ENCODE measurements around the gene OTOGL. TPM values are rescaled to one million over a fixed set of nuclear protein-coding genes. Genes with fewer than 3 reads are reported as not detected.

Gene OTOGL
- total RNA-seq, 1 donor from 2014 or later, result not detected

- intact Hi-C loops (cut with micrococcal nuclease), result no loop called here
- POLR2A ChIA-PET, result no interaction called here
- no peaks in the 10 kb centered on the region for H3K27me3 Mint-ChIP-seq
These were observed 22.3 kb downstream of the OTOGL start for GRCh38 chr12:80121661-80122060.

GRCh38 chr12:80129895-80130530, 30.7 kb downstream of the OTOGL start:
- no peaks in the 10 kb centered on the region for H3K9me3 Mint-ChIP-seq
- TF ChIP-seq CTCF (IDR thresholded peaks at IDR 0.05), result no peak
- no peaks in the 10 kb centered on the region for H3K36me3 Mint-ChIP-seq (ENCODE audit: low read depth)
- H3K4me3 Mint-ChIP-seq, result no peak overlapping the region
- no peaks in the 10 kb centered on the region for H3K4me1 Mint-ChIP-seq
- intact Hi-C loops (cut with micrococcal nuclease), result no loop called here
- ChIA-PET POLR2A (no interaction called here), CTCF (no interaction called here)
- ATAC-seq (ENCODE audit: low read depth) (no peak), DNase-seq (no peak)
- H3K27ac Mint-ChIP-seq, result no peak overlapping the region
- peaks cover 3% of the 10 kb centered on the region for H3K27me3 Mint-ChIP-seq

More at GRCh38 chr12:80121661-80122060, 22.3 kb downstream of the OTOGL start:
- Mint-ChIP-seq H3K9me3 (no peaks in the 10 kb centered on the region), H3K27ac (no peak overlapping the region), H3K36me3 (ENCODE audit: low read depth) (no peaks in the 10 kb centered on the region), H3K4me1 (no peaks in the 10 kb centered on the region), H3K4me3 (no peak overlapping the region)
- no peak for TF ChIP-seq CTCF (IDR thresholded peaks at IDR 0.05)
- ATAC-seq (ENCODE audit: low read depth), result no peak
- CTCF ChIA-PET, result no interaction called here
- DNase-seq, result no peak

- no peak for ATAC-seq (ENCODE audit: low read depth)
- POLR2A ChIA-PET, result no interaction called here
- no peak for DNase-seq
- H3K4me1 Mint-ChIP-seq, result no peaks in the 10 kb centered on the region
- peaks cover 2% of the 10 kb centered on the region for H3K27me3 Mint-ChIP-seq
- no peaks in the 10 kb centered on the region for H3K9me3 Mint-ChIP-seq
- intact Hi-C loops (cut with micrococcal nuclease), result no loop called here
- no peak overlapping the region for H3K4me3 Mint-ChIP-seq
- TF ChIP-seq CTCF (IDR thresholded peaks at IDR 0.05), result no peak
- CTCF ChIA-PET, result no interaction called here
- no peaks in the 10 kb centered on the region for H3K36me3 Mint-ChIP-seq (ENCODE audit: low read depth)
- H3K27ac Mint-ChIP-seq, result no peak overlapping the region
These were observed 36.3 kb downstream of the OTOGL start for GRCh38 chr12:80135624-80136023.

DNA sequence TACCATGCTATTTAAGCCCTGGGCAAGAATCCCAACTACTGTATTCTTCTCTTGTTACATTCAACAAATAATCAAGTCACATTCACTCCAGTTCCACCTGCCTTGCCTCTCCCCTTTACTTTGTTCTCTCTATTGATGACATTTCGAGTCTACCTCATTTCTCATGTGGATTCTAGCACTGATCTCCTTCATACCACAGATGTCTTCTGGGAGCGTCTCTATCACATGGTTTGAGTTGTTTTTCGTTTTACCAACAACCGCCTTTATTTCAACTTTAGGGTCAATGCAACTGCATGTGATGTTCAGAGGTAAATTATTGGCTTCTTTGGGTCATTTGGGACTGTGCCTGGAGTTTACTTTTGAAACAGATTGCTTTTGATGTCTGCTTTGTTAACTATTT, 40.7 kb downstream of the OTOGL start:
- no peak overlapping the region for H3K27ac Mint-ChIP-seq
- H3K4me1 Mint-ChIP-seq, result no peaks in the 10 kb centered on the region
- CTCF ChIA-PET, result no interaction called here
- H3K9me3 Mint-ChIP-seq, result no peaks in the 10 kb centered on the region
- intact Hi-C loops (cut with micrococcal nuclease), result no loop called here
- DNase-seq (no peak), ATAC-seq (ENCODE audit: low read depth) (no peak)
- POLR2A ChIA-PET, result no interaction called here
- no peak overlapping the region for H3K4me3 Mint-ChIP-seq
- no peak for TF ChIP-seq CTCF (IDR thresholded peaks at IDR 0.05)
- no peaks in the 10 kb centered on the region for H3K36me3 Mint-ChIP-seq (ENCODE audit: low read depth)
- no peaks in the 10 kb centered on the region for H3K27me3 Mint-ChIP-seq

- intact Hi-C loops (cut with micrococcal nuclease), result no loop called here
- ChIA-PET POLR2A (no interaction called here), CTCF (no interaction called here)
- Mint-ChIP-seq H3K27ac (no peak overlapping the region), H3K4me1 (no peaks in the 10 kb centered on the region), H3K36me3 (ENCODE audit: low read depth) (no peaks in the 10 kb centered on the region), H3K4me3 (no peak overlapping the region), H3K9me3 (no peaks in the 10 kb centered on the region), H3K27me3 (no peaks in the 10 kb centered on the region)
- no peak for TF ChIP-seq CTCF (IDR thresholded peaks at IDR 0.05)
- no peak for DNase-seq
- ATAC-seq (ENCODE audit: low read depth), result no peak
These were observed 43.3 kb downstream of the OTOGL start for GRCh38 chr12:80142640-80143039.

Measured in activated B cell treated with CpG ODN at 0.5 μM for 24 hours (primary cell).